Lower leg skin (tissue), 3 donors: ENCODE results near the gene SLC25A22.

ENCODE experiments used
- CTCF ChIP-seq, 3 donors: fragments of 450-650 bp; IDR thresholded peaks; one replicate each; pipeline ENCODE4 v1.5.1; 2016; ENCODE audit warnings: antibody characterized with exemption in 3 of 3, mild to moderate bottlenecking in 3 of 3, moderate library complexity in 2 of 3
- POLR2A ChIP-seq, 2 donors: fragments of 450-650 bp; IDR thresholded peaks; one replicate each; pipeline ENCODE4 v1.6.1; 2016 to 2017; ENCODE audit warnings: antibody characterized with exemption in 2 of 2, mild to moderate bottlenecking in 1 of 2, moderate library complexity in 1 of 2

GRCh38 chr11:772429-773390, 25.4 kb downstream of the SLC25A22 start:
- TF ChIP-seq CTCF (IDR thresholded peaks at IDR 0.05) (no peak), POLR2A (IDR thresholded peaks at IDR 0.05) (no peak)
